ENCODE measurements around the gene ASB6. TPM values are rescaled to one million over a fixed set of nuclear protein-coding genes. Genes with fewer than 3 reads are reported as not detected.
A peak's percentile ranks its signal among the peaks of the same experiment; 100 is the strongest.

The ASB6 gene
- polyA plus RNA-seq, 2 of the 4 experiments (the other 2 are of a cell fraction) = 9.2 to 17.3 TPM

DNA sequence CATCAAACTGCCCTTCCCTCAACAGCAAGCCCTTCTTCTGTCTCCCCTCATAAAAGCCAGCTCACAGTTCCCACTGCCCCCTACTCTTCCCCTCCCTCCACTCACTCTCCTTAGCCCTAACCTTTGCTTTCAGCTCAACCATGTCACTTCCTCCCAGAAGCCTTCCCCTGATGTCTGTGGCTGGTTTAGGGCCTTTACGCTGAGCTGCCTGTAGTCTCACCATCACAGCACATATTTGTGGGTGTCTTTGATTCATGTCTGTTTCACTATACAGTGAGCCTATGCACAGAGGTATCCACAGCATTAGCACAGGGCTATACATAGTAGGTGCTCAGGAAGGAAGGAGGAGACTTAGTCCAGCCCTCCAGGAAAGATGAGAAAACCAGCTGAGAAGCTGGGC, 55.7 kb downstream of the ASB6 start:
- H3K9me3 ChIP-seq = no peaks in the 10 kb centered on the region
- no peak overlapping the region for H3K4me2 ChIP-seq
- peak overlapping the region in 1 of 2 experiments; percentile 63; a peak in 3 of 6 replicates for H3K27ac ChIP-seq
- no peak overlapping the region for H3K4me3 ChIP-seq
- 100% methylated on average over 1 of the region's 1 CpG for WGBS (ENCODE audit: missing lambda C conversion rate)
- POLR2A ChIA-PET = interaction anchor here (2.1 kb wide), 1 partner anchor 11 kb away, joined by 10 read pairs; no protein-coding TSS in a partner anchor
- DNase-seq (ENCODE audit: low read depth in 1 of 2, low spot score in 1 of 2) (no peak), ATAC-seq (no peak), FAIRE-seq (no peak)
- CTCF ChIA-PET = interaction anchor here (0.8 to 2.7 kb wide), 4 partner anchors 11 to 413 kb away, joined by 4 to 7 read pairs (median 5); no protein-coding TSS in a partner anchor
- no peak for TF ChIP-seq PHF8 (IDR thresholded peaks at IDR 0.05; ENCODE audit: borderline replicate concordance, low read depth)
- peak; percentile 35 for TF ChIP-seq ZFP36 (IDR thresholded peaks at IDR 0.05; ENCODE audit: borderline replicate concordance, partially characterized antibody)
- TF ChIP-seq JUN (IDR thresholded peaks at IDR 0.05) = no peak
- no peak for TF ChIP-seq HOXA7 (CRISPR knock-in tag; IDR thresholded peaks at IDR 0.05)
- TF ChIP-seq HDAC2 (IDR thresholded peaks at IDR 0.05) = no peak
- no peak for TF ChIP-seq POLR2AphosphoS2 (conservative IDR thresholded peaks at IDR 0.05; ENCODE audit: low read length)
- no peaks in the 10 kb centered on the region for H3K4me1 ChIP-seq

- POLR2A ChIA-PET = interaction anchor here (0.6 kb wide), 1 partner anchor 8 kb away, joined by 9 read pairs; no protein-coding TSS in a partner anchor
- Histone ChIP-seq H3K27ac (peak overlapping the region in 1 of 2 experiments; percentile 59; a peak in 2 of 6 replicates), H3K4me1 (no peaks in the 10 kb centered on the region), H3K4me3 (no peak overlapping the region), H3K9me3 (no peaks in the 10 kb centered on the region), H3K4me2 (no peak overlapping the region)
- CTCF ChIA-PET = interaction anchor here (0.7 to 2.4 kb wide), 4 partner anchors 11 to 371 kb away, joined by 3 to 18 read pairs (median 4); no protein-coding TSS in a partner anchor
- no peak for ATAC-seq
- no peak for DNase-seq (ENCODE audit: low read depth in 1 of 2, low spot score in 1 of 2)
- FAIRE-seq = no peak
- 85% methylated on average over 1 of the region's 1 CpG for WGBS (ENCODE audit: missing lambda C conversion rate)
- no peak for TF ChIP-seq NR3C1 (IDR thresholded peaks at IDR 0.05)
- TF ChIP-seq KDM5A (IDR thresholded peaks at IDR 0.05) = no peak
- no peak for TF ChIP-seq FOSL2 (IDR thresholded peaks at IDR 0.05)
- no peak for TF ChIP-seq FOSL2 (CRISPR knock-in tag; IDR thresholded peaks at IDR 0.05)
- no peak for TF ChIP-seq RNF2 (IDR thresholded peaks at IDR 0.05; ENCODE audit: borderline replicate concordance, low read depth)
- no peak for TF ChIP-seq GATA3 (IDR thresholded peaks at IDR 0.05; ENCODE audit: borderline replicate concordance)
- TF ChIP-seq CEBPB (IDR thresholded peaks at IDR 0.05) = no peak
- TF ChIP-seq, protein P1, sequence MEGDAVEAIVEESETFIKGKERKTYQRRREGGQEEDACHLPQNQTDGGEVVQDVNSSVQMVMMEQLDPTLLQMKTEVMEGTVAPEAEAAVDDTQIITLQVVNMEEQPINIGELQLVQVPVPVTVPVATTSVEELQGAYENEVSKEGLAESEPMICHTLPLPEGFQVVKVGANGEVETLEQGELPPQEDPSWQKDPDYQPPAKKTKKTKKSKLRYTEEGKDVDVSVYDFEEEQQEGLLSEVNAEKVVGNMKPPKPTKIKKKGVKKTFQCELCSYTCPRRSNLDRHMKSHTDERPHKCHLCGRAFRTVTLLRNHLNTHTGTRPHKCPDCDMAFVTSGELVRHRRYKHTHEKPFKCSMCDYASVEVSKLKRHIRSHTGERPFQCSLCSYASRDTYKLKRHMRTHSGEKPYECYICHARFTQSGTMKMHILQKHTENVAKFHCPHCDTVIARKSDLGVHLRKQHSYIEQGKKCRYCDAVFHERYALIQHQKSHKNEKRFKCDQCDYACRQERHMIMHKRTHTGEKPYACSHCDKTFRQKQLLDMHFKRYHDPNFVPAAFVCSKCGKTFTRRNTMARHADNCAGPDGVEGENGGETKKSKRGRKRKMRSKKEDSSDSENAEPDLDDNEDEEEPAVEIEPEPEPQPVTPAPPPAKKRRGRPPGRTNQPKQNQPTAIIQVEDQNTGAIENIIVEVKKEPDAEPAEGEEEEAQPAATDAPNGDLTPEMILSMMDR (IDR thresholded peaks at IDR 0.05) = no peak
- no peak for TF ChIP-seq RAD21 (conservative IDR thresholded peaks at IDR 0.05 in 1 of 2, IDR thresholded peaks at IDR 0.05 in 1 of 2)
- no peak for TF ChIP-seq USF2 (IDR thresholded peaks at IDR 0.05)
Measured at GRCh38 chr9:129585352-129585751, 56.6 kb downstream of the ASB6 start.

Other genes with a start within 250 kb of the ASB6 start
- gene C9orf50, start 21.1 kb downstream of the ASB6 start, polyA plus RNA-seq (2011; rRNA removed) = 0.10 TPM in 1 of 2 replicates, not detected in the other
- 0.05 TPM in 1 of 3 replicates, not detected in the others for gene C9orf50, start 21.1 kb downstream of the ASB6 start, polyA plus RNA-seq (2017; fragmentation: RNase III; extraction: RNeasy Plus Mini Kit Qiagen cat#74134 plus additional on column Dnase treatment)
- gene NTMT1, start 16.0 kb downstream of the ASB6 start, polyA plus RNA-seq (2011; rRNA removed) = 39.2 and 49.4 TPM in 2 replicates
- gene NTMT1, start 16.0 kb downstream of the ASB6 start, polyA plus RNA-seq (2017; fragmentation: RNase III; extraction: RNeasy Plus Mini Kit Qiagen cat#74134 plus additional on column Dnase treatment) = 75.8 to 96.4 TPM (median 92.2 TPM) in 3 replicates
- gene PRRX2, start 23.5 kb upstream of the ASB6 start, polyA plus RNA-seq (2011; rRNA removed) = 0.90 and 0.95 TPM in 2 replicates
- gene PRRX2, start 23.5 kb upstream of the ASB6 start, polyA plus RNA-seq (2017; fragmentation: RNase III; extraction: RNeasy Plus Mini Kit Qiagen cat#74134 plus additional on column Dnase treatment) = 2.2 to 2.7 TPM (median 2.3 TPM) in 3 replicates
- gene PTGES, start 110.9 kb upstream of the ASB6 start, polyA plus RNA-seq (2011; rRNA removed) = 19.1 and 22.1 TPM in 2 replicates
- 48.1 to 58.8 TPM (median 53.7 TPM) in 3 replicates for gene PTGES, start 110.9 kb upstream of the ASB6 start, polyA plus RNA-seq (2017; fragmentation: RNase III; extraction: RNeasy Plus Mini Kit Qiagen cat#74134 plus additional on column Dnase treatment)
- gene TOR1B, start 161.0 kb upstream of the ASB6 start, polyA plus RNA-seq (2011; rRNA removed) = 32.4 and 38.0 TPM in 2 replicates
- gene TOR1B, start 161.0 kb upstream of the ASB6 start, polyA plus RNA-seq (2017; fragmentation: RNase III; extraction: RNeasy Plus Mini Kit Qiagen cat#74134 plus additional on column Dnase treatment) = 23.3 to 26.9 TPM (median 24.9 TPM) in 3 replicates
- gene TOR1A, start 182.0 kb upstream of the ASB6 start, polyA plus RNA-seq (2011; rRNA removed) = 74.9 and 77.3 TPM in 2 replicates
- gene TOR1A, start 182.0 kb upstream of the ASB6 start, polyA plus RNA-seq (2017; fragmentation: RNase III; extraction: RNeasy Plus Mini Kit Qiagen cat#74134 plus additional on column Dnase treatment) = 52.3 to 58.7 TPM (median 54.0 TPM) in 3 replicates
- gene C9orf78, start 193.1 kb upstream of the ASB6 start, polyA plus RNA-seq (2011; rRNA removed) = 58.0 and 91.4 TPM in 2 replicates
- gene C9orf78, start 193.1 kb upstream of the ASB6 start, polyA plus RNA-seq (2017; fragmentation: RNase III; extraction: RNeasy Plus Mini Kit Qiagen cat#74134 plus additional on column Dnase treatment) = 111 to 131 TPM (median 127 TPM) in 3 replicates
- gene USP20, start 193.3 kb upstream of the ASB6 start, polyA plus RNA-seq (2011; rRNA removed) = 3.8 and 3.9 TPM in 2 replicates
- 5.0 to 5.9 TPM (median 5.9 TPM) in 3 replicates for gene USP20, start 193.3 kb upstream of the ASB6 start, polyA plus RNA-seq (2017; fragmentation: RNase III; extraction: RNeasy Plus Mini Kit Qiagen cat#74134 plus additional on column Dnase treatment)